Fibroblast of lung (primary cell): ENCODE data around the gene EHMT1.

Source experiments
- CTCF ChIP-seq, 2 donors: IDR thresholded peaks in 1 of 2; conservative IDR thresholded peaks in 1 of 2; 1 replicate in 1 of 2; 2 replicates in 1 of 2; pipeline ENCODE4 v1.5.1; 2011 to 2012; ENCODE audit warnings: low read length in 2 of 2, control low read depth in 1 of 2, inconsistent platforms in 1 of 2, low read depth in 1 of 2, mild to moderate bottlenecking in 1 of 2
- EZH2 ChIP-seq: IDR thresholded peaks from 2 replicates; pipeline ENCODE4 v1.5.1; 2012; ENCODE audit warnings: low read length, control low read depth, mild to moderate bottlenecking; ENCODE audit errors: missing control alignments

- TF ChIP-seq EZH2 (no peak), CTCF (conservative IDR thresholded peaks at IDR 0.05 in 1 of 2, IDR thresholded peaks at IDR 0.05 in 1 of 2; ENCODE audit: low read depth in 1 of 2, low read length in 2 of 2) (no peak)
Measured at GRCh38 chr9:137816531-137817235, 197.9 kb downstream of the EHMT1 start.
